ENCODE results near the gene SERPINA7. TPM values are rescaled to one million over a fixed set of nuclear protein-coding genes. Genes with fewer than 3 reads are reported as not detected.
"Not testable (repeated sequence)": the region's sequence is repeated elsewhere in the genome, so short reads cannot be mapped to it uniquely, and the experiment has no call there.

The SERPINA7 gene
- total RNA-seq, 1 donor from 2014 or later: not detected

- no peaks in the 10 kb centered on the region for H3K27me3 ChIP-seq (ENCODE audit: control insufficient read depth, insufficient read depth, low read length)
- H3K4me3 ChIP-seq (ENCODE audit: low read depth, low read length): no peak overlapping the region
- no peaks in the 10 kb centered on the region for H3K36me3 ChIP-seq (ENCODE audit: control insufficient read depth, insufficient read depth, low read length)
- TF ChIP-seq CTCF (IDR thresholded peaks at IDR 0.05; ENCODE audit: insufficient read depth, low read length, severe bottlenecking): no peak
- DNase-seq (ENCODE audit: low read depth): no peak
- no peak for FAIRE-seq
Observed at GRCh38 chrX:105999294-105999693, 39.2 kb downstream of the SERPINA7 start.

GRCh38 chrX:105988487-105988886 lies 50.0 kb downstream of the SERPINA7 start:
- H3K27me3 ChIP-seq (ENCODE audit: control insufficient read depth, insufficient read depth, low read length); DNase-seq (ENCODE audit: low read depth); H3K36me3 ChIP-seq (ENCODE audit: control insufficient read depth, insufficient read depth, low read length); FAIRE-seq; H3K4me3 ChIP-seq (ENCODE audit: low read depth, low read length): not testable (repeated sequence)

Other genes with a start within 250 kb of the SERPINA7 start
- not detected in 2 replicates for gene NRK, start 216.2 kb downstream of the SERPINA7 start, total RNA-seq
- gene PWWP3B, start 129.6 kb upstream of the SERPINA7 start, total RNA-seq: under 0.01 and 0.64 TPM in 2 replicates